HFFc6 (cell line): ENCODE results near the gene MED16. TPM values are rescaled to one million over a fixed set of nuclear protein-coding genes. Genes with fewer than 3 reads are reported as not detected.

Experiments used
- DNase-seq: peaks from one replicate; pipeline ENCODE4 v3.0.0-alpha.2; 2018
- H3K27ac Mint-ChIP-seq: 2 replicates; pipeline ENCODE4 v1.8.0; 2020; ENCODE audit warnings: mild to moderate bottlenecking, mixed read lengths
- H3K27me3 Mint-ChIP-seq: 2 replicates; pipeline ENCODE4 v1.8.0; 2021; ENCODE audit warnings: mild to moderate bottlenecking, moderate library complexity, mixed read lengths; ENCODE audit not compliant: insufficient read depth
- H3K36me3 Mint-ChIP-seq: 2 replicates; pipeline ENCODE4 v1.8.0; 2021; ENCODE audit warnings: low read depth, mixed read lengths
- H3K4me1 Mint-ChIP-seq: 2 replicates; pipeline ENCODE4 v1.8.0; 2020; ENCODE audit warnings: low read depth, mixed read lengths
- H3K4me3 Mint-ChIP-seq: 2 replicates; pipeline ENCODE4 v1.8.0; 2020; ENCODE audit warnings: mild to moderate bottlenecking, moderate library complexity, mixed read lengths
- H3K9me3 Mint-ChIP-seq: 2 replicates; pipeline ENCODE4 v1.8.0; 2020; ENCODE audit warnings: mild to moderate bottlenecking, mixed read lengths
- total RNA-seq, 6 experiments: library from RNA; stranded (reverse); fragmentation: NEBNext Ultra II Directional; extraction: Animal tissue kit (Norgen Biotek cat#: 25700); gene quantifications; 2 replicates in 1 of 6; 3 replicates in 5 of 6; pipeline ENCODE4 v1.2.3, GENCODE V29; 2021
- TF ChIP-seq, protein P1 (sequence below): fragments of 200-600 bp; sonication (generic); IDR thresholded peaks from 2 replicates; pipeline ENCODE4 v1.5.0; 2021; ENCODE audit warnings: antibody characterized with exemption, mild to moderate bottlenecking

Gene MED16
- total RNA-seq, 6 experiments from 2014 or later: 58.1 to 91.0 (median 70.9) TPM

GRCh38 chr19:929891-930258 is 36.9 kb upstream of the MED16 start:
- no peak overlapping the region for H3K4me3 Mint-ChIP-seq
- TF ChIP-seq, protein P1, sequence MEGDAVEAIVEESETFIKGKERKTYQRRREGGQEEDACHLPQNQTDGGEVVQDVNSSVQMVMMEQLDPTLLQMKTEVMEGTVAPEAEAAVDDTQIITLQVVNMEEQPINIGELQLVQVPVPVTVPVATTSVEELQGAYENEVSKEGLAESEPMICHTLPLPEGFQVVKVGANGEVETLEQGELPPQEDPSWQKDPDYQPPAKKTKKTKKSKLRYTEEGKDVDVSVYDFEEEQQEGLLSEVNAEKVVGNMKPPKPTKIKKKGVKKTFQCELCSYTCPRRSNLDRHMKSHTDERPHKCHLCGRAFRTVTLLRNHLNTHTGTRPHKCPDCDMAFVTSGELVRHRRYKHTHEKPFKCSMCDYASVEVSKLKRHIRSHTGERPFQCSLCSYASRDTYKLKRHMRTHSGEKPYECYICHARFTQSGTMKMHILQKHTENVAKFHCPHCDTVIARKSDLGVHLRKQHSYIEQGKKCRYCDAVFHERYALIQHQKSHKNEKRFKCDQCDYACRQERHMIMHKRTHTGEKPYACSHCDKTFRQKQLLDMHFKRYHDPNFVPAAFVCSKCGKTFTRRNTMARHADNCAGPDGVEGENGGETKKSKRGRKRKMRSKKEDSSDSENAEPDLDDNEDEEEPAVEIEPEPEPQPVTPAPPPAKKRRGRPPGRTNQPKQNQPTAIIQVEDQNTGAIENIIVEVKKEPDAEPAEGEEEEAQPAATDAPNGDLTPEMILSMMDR: no peak
- H3K27ac Mint-ChIP-seq: no peak overlapping the region
- H3K9me3 Mint-ChIP-seq: no peaks in the 10 kb centered on the region
- peaks cover 7% of the 10 kb centered on the region; the same call in 1 of the 2 replicates for H3K36me3 Mint-ChIP-seq
- H3K27me3 Mint-ChIP-seq: peaks cover 2% of the 10 kb centered on the region; the same call in 1 of the 2 replicates
- DNase-seq: no peak
- H3K4me1 Mint-ChIP-seq: peaks cover 18% of the 10 kb centered on the region

DNA sequence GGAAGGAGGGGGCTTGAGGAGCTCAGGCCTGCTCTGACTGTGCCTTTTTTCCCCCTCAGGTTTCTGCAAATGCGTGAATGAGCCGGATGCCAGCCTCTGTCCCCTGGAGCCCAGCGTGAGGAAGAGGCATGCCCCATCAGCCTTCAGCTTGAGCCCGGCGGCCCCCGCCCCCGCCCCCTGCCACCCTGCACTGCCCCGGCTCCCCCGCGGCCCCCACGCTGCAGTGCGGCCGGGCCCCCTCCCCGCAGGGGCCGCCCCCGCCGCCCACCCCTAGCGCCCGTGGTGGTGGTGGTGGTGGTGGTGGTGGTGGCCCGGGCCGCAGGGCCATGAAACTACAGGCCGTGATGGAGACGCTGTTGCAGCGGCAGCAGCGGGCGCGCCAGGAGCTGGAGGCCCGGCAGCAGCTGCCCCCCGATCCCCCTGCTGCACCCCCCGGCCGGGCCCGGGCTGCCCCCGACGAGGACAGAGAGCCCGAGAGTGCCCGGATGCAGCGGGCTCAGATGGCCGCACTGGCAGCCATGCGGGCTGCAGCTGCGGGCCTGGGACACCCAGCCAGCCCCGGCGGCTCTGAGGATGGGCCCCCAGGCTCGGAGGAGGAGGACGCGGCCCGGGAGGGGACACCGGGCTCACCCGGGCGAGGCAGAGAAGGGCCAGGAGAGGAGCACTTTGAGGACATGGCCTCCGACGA is 36.4 kb upstream of the MED16 start:
- TF ChIP-seq, protein P1: no peak
- Mint-ChIP-seq H3K4me3 (no peak overlapping the region), H3K4me1 (peaks cover 18% of the 10 kb centered on the region), H3K9me3 (no peaks in the 10 kb centered on the region), H3K27ac (no peak overlapping the region), H3K36me3 (peaks cover 7% of the 10 kb centered on the region; the same call in 1 of the 2 replicates), H3K27me3 (peaks cover 2% of the 10 kb centered on the region; the same call in 1 of the 2 replicates)
- DNase-seq: no peak

DNA sequence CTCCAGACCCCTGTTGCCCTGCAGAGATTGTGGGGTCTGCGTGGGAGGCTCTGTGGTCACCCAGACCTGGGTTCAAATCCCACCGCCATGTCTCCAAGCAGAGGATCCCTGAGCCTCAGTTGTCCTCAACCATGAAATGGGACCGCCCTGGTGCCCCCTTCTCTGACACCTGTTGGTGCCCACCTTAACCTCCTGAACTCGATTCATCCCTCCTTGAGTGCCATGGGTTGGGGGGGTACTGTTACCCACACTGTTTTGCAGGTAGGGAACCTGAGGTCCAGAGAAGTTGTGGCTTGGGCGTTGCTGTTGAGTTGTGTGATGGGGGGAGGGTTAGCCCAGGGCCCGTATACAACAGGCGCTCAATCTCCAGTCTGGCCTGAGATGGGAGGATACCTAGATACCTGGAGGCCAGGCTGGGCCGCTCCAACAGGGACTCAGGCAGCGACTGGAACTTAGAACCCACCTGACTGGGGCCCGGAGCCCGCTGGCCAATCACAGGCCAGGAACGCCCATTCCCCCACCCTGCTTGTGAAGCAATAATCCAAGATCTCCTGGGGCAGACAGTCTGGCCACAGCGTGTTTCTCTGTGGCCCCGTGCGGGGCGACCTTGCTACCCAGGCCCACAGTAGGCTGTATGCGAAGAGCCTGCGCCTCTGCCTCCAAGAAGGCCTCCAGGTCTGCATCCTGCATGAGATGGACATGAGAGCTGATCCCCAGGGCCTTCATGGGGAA is 35.6 kb upstream of the MED16 start:
- Mint-ChIP-seq H3K9me3 (no peaks in the 10 kb centered on the region), H3K27ac (no peak overlapping the region; the same call in 1 of the 2 replicates), H3K36me3 (peaks cover 7% of the 10 kb centered on the region; the same call in 1 of the 2 replicates), H3K4me3 (no peak overlapping the region; the same call in 1 of the 2 replicates), H3K27me3 (peaks cover 2% of the 10 kb centered on the region; the same call in 1 of the 2 replicates), H3K4me1 (peaks cover 13% of the 10 kb centered on the region)
- DNase-seq: no peak
- TF ChIP-seq, protein P1: no peak

DNA sequence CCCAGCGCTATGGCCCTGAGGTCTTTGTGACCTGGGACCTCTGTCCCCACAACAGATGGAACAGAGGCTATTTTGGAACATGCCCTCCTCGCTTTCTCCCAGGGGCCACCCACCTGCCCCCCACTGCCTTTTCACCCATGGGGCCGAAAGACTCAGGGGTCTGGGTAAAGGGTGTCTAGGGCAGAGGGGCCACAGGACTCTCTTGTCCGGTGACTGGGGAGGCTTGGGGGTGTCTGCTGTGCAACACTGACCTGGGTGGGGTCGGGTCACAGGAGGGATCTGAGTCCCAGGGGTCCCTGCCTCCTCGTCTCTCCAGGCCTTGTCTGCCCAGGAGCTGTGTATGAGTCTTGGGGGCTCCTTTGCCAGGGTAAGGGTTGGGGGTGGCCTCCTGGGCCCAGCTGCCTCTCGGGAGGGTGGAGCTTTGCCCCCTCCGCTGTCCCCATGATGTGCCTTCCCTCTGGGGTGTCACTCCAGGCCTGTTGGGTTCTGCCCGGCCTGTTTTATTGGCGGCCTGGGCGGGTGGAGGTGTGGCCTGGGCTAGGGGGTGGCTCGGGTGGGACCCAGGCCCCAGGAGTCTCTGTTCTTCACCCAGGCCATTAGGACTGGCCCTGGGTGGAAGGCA is 34.9 kb upstream of the MED16 start:
- H3K27ac Mint-ChIP-seq: peak overlapping the region; percentile 49
- TF ChIP-seq, protein P1: no peak
- peak overlapping the region; percentile 87 for H3K4me3 Mint-ChIP-seq
- peaks cover 2% of the 10 kb centered on the region; the same call in 1 of the 2 replicates for H3K27me3 Mint-ChIP-seq
- peaks cover 9% of the 10 kb centered on the region for H3K4me1 Mint-ChIP-seq
- no peak for DNase-seq
- H3K36me3 Mint-ChIP-seq: peaks cover 7% of the 10 kb centered on the region; the same call in 1 of the 2 replicates
- no peaks in the 10 kb centered on the region for H3K9me3 Mint-ChIP-seq

- TF ChIP-seq, protein P1: no peak
- Mint-ChIP-seq H3K4me1 (peaks cover 5% of the 10 kb centered on the region; the same call in 1 of the 2 replicates), H3K36me3 (peaks cover 7% of the 10 kb centered on the region; the same call in 1 of the 2 replicates), H3K4me3 (peak overlapping the region; percentile 87), H3K27ac (0 out of 2 replicates have a peak overlapping the region, but pooled peaks have one; percentile 49), H3K9me3 (no peaks in the 10 kb centered on the region), H3K27me3 (peaks cover 2% of the 10 kb centered on the region; the same call in 1 of the 2 replicates)
- DNase-seq: no peak
These were observed 34.4 kb upstream of the MED16 start for GRCh38 chr19:927351-927779.
